Esophagus squamous epithelium (tissue), 4 donors: Measurements from ENCODE around the gene AHRR.
"Not testable (repeated sequence)": the region's sequence is repeated elsewhere in the genome, so short reads cannot be mapped to it uniquely, and the experiment has no call there.

Experiments
- CTCF ChIP-seq, 6 experiments: fragments of 450-650 bp in 4 of 6; fragments of 200-600 bp in 2 of 6; sonication (generic) in 2 of 6; IDR thresholded peaks; one replicate each; pipeline ENCODE4 v1.5.1; 2016 to 2019; ENCODE audit warnings: antibody characterized with exemption in 6 of 6, mild to moderate bottlenecking in 4 of 6, moderate library complexity in 4 of 6
- POLR2A ChIP-seq, 4 donors: fragments of 450-650 bp; IDR thresholded peaks; one replicate each; pipeline ENCODE4 v1.6.1; 2017; ENCODE audit warnings: antibody characterized with exemption in 4 of 4, mild to moderate bottlenecking in 4 of 4, moderate library complexity in 3 of 4

GRCh38 chr5:414991-415927 is 93.7 kb downstream of the AHRR start:
- TF ChIP-seq CTCF, POLR2A (IDR thresholded peaks at IDR 0.05): not testable (repeated sequence)
